Adrenal gland (tissue), 5 donors: ENCODE results near the gene MIOX.

Experiments used
- POLR2A ChIP-seq, 2 donors: fragments of 450-650 bp; IDR thresholded peaks; one replicate each; pipeline ENCODE4 v1.6.1; 2017; ENCODE audit warnings: antibody characterized with exemption in 2 of 2, mild to moderate bottlenecking in 2 of 2, moderate library complexity in 1 of 2
- TF ChIP-seq, protein P1 (sequence below), 6 experiments: fragments of 450-650 bp in 4 of 6; fragments of 200-600 bp in 2 of 6; sonication (generic) in 1 of 6; IDR thresholded peaks; 1 replicate in 5 of 6; 2 replicates in 1 of 6; pipeline versions ENCODE4 v1.5.1 to v1.8.0; 2016 to 2021; ENCODE audit warnings: antibody characterized with exemption in 6 of 6, mild to moderate bottlenecking in 2 of 6, moderate library complexity in 1 of 6
- donor health status: DM: no; HTN: no; CAD: no.

DNA sequence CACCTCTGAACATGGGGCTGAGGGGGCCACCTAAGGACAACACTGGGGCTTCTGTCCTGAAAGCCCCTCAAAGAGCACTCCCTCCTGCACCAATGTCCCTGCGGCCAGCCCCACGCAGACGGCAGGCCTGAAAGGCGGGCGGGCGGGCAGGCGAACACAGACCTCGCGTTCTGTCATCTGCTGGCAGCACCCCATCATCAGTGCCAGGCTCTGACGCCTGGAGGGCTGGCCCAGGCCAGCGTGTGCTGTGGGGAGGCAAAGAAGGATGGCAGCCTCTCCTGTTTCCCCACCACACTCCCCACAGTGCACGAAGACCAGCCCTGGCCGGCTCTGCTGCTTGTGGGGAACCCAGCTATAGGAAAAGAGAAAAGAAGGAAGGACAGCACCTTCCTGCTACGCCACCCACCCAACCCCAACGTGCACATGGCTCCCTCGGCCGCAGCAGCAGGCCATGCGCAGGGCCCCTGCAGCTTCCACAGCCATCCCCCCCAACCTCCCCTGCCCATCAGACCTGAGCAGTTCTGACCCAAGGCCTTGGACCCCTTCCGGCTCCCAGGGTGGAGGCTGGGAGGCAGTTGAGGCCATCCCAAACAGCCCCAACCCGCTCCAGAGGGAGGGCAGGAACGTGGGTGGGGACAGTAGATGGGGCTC, 15.3 kb upstream of the MIOX start:
- TF ChIP-seq, protein P1, sequence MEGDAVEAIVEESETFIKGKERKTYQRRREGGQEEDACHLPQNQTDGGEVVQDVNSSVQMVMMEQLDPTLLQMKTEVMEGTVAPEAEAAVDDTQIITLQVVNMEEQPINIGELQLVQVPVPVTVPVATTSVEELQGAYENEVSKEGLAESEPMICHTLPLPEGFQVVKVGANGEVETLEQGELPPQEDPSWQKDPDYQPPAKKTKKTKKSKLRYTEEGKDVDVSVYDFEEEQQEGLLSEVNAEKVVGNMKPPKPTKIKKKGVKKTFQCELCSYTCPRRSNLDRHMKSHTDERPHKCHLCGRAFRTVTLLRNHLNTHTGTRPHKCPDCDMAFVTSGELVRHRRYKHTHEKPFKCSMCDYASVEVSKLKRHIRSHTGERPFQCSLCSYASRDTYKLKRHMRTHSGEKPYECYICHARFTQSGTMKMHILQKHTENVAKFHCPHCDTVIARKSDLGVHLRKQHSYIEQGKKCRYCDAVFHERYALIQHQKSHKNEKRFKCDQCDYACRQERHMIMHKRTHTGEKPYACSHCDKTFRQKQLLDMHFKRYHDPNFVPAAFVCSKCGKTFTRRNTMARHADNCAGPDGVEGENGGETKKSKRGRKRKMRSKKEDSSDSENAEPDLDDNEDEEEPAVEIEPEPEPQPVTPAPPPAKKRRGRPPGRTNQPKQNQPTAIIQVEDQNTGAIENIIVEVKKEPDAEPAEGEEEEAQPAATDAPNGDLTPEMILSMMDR (IDR thresholded peaks at IDR 0.05): no peak
- TF ChIP-seq POLR2A (IDR thresholded peaks at IDR 0.05): no peak
